OCI-LY7 (cell line): ENCODE results near the gene CCBE1. TPM values are rescaled to one million over a fixed set of nuclear protein-coding genes. Genes with fewer than 3 reads are reported as not detected.

Experiments
- BruUV-seq: library from RNA; stranded (reverse); fragments of 400-500 nt; replicated peaks from 2 replicates; lab custom pipeline; 2021; lab: Mats Ljungman, UMichigan
- CTCF ChIA-PET: fragments of 300-600 bp; sonication (Branson Sonifier 250); formaldehyde crosslinking; loops from one replicate; lab custom pipeline; 2022; ENCODE audit warnings: antibody characterized with exemption; ENCODE audit not compliant: unreplicated experiment; lab: Charles Lee
- POLR2A ChIA-PET: fragments of 300-600 bp; sonication (Branson Sonifier 250); formaldehyde crosslinking; loops from one replicate; lab custom pipeline; 2022; ENCODE audit warnings: antibody characterized with exemption; lab: Charles Lee
- DNase-seq: peaks from one replicate; pipeline ENCODE4 v3.0.0-alpha.2; 2015; ENCODE audit warnings: low spot score
- H2AFZ ChIP-seq: fragments of 200-600 bp; sonication (generic), shearing (Covaris generic); 2 replicates; pipeline ENCODE4 v1.6.1; 2014; ENCODE audit warnings: mild to moderate bottlenecking, antibody characterized with exemption, low read length, moderate library complexity
- H3K27ac ChIP-seq: fragments of 200-600 bp; sonication (generic); 2 replicates; pipeline ENCODE4 v1.5.1; 2014; ENCODE audit warnings: mixed run types, low read depth, mild to moderate bottlenecking, moderate library complexity, low read length, inconsistent platforms; ENCODE audit not compliant: poor library complexity, severe bottlenecking
- H3K36me3 ChIP-seq: fragments of 200-600 bp; sonication (generic); 2 replicates; pipeline ENCODE4 v1.6.1; 2014; ENCODE audit warnings: mild to moderate bottlenecking, antibody characterized with exemption, low read length, moderate library complexity, mixed read lengths; ENCODE audit not compliant: insufficient read depth
- H3K4me1 ChIP-seq: fragments of 200-600 bp; sonication (generic); 2 replicates; pipeline ENCODE4 v1.5.1; 2014; ENCODE audit warnings: mild to moderate bottlenecking, low read length; ENCODE audit not compliant: insufficient read depth, poor library complexity, severe bottlenecking
- H3K4me2 ChIP-seq: fragments of 200-600 bp; sonication (generic); 2 replicates; pipeline ENCODE4 v1.6.1; 2014; ENCODE audit warnings: mild to moderate bottlenecking, low read length
- H3K4me3 ChIP-seq: fragments of 200-600 bp; sonication (generic); 2 replicates; pipeline ENCODE4 v1.5.1; 2014; ENCODE audit warnings: mild to moderate bottlenecking, low read depth, low read length; ENCODE audit not compliant: poor library complexity, severe bottlenecking
- H3K79me2 ChIP-seq: fragments of 200-600 bp; sonication (generic); 2 replicates; pipeline ENCODE4 v1.6.1; 2016; ENCODE audit warnings: low read depth, mild to moderate bottlenecking, low read length, moderate library complexity, mixed read lengths; ENCODE audit not compliant: insufficient read depth
- H3K9me2 ChIP-seq: fragments of 200-600 bp; sonication (generic); 2 replicates; pipeline ENCODE4 v1.6.1; 2016; ENCODE audit warnings: mild to moderate bottlenecking, low read length, mixed read lengths; ENCODE audit not compliant: insufficient read depth
- H3K9me3 ChIP-seq: fragments of 200-600 bp; sonication (generic); 2 replicates; pipeline ENCODE4 v1.6.1; 2014; ENCODE audit warnings: mild to moderate bottlenecking, mixed run types, low read length, mixed read lengths
- H4K20me1 ChIP-seq: fragments of 200-600 bp; sonication (generic); 2 replicates; pipeline ENCODE4 v1.6.1; 2014; ENCODE audit warnings: mild to moderate bottlenecking, antibody characterized with exemption, low read length, moderate library complexity, mixed read lengths; ENCODE audit not compliant: insufficient read depth
- CTCF ChIP-seq: fragments of 200-600 bp; sonication (generic); conservative IDR thresholded peaks from 2 replicates; pipeline ENCODE4 v1.5.1; 2014; ENCODE audit warnings: mild to moderate bottlenecking, antibody characterized with exemption, low read length, moderate library complexity, mixed read lengths
- EZH2phosphoT487 ChIP-seq: fragments of 200-600 bp; sonication (generic); IDR thresholded peaks from 2 replicates; pipeline ENCODE4 v1.6.1; 2018; ENCODE audit warnings: low read depth, borderline replicate concordance, mild to moderate bottlenecking, mixed run types, antibody characterized with exemption, low read length, moderate library complexity, mixed read lengths
- intact Hi-C: fragments of 100-400 bp; cut with micrococcal nuclease; formaldehyde crosslinking; loops from one replicate; pipeline ENCODE4 v1.10.0; 2022; ENCODE audit not compliant: unreplicated experiment
- total RNA-seq, 2 experiments: library from RNA; depleted of rRNA in 1 of 2; stranded (reverse); fragments of >200 nt in 1 of 2; shearing (Covaris generic) in 1 of 2; gene quantifications; 2 replicates each; pipeline ENCODE4 v1.2.3, GENCODE V29; 2014 to 2022

CCBE1 gene
- total RNA-seq, 2 experiments from 2014 or later = 0.16 to 0.70 TPM

GRCh38 chr18:59485382-59485781 lies 211.8 kb downstream of the CCBE1 start:
- H3K4me2 ChIP-seq = no peak overlapping the region
- TF ChIP-seq EZH2phosphoT487 (no peak), CTCF (no peak)
- no peak overlapping the region for H3K27ac ChIP-seq
- H3K9me2 ChIP-seq = no peaks in the 10 kb centered on the region
- H4K20me1 ChIP-seq = no peaks in the 10 kb centered on the region
- no peaks in the 10 kb centered on the region for H3K79me2 ChIP-seq
- no peaks in the 10 kb centered on the region for H3K4me1 ChIP-seq
- intact Hi-C loops = no loop called here
- no peaks in the 10 kb centered on the region for H3K36me3 ChIP-seq
- no peak for DNase-seq
- H2AFZ ChIP-seq = no peak overlapping the region
- H3K9me3 ChIP-seq = no peaks in the 10 kb centered on the region
- ChIA-PET CTCF (no interaction called here), POLR2A (no interaction called here)
- no TSS peak for BruUV-seq
- H3K4me3 ChIP-seq = no peak overlapping the region

- no TSS peak for BruUV-seq
- CTCF ChIA-PET = no interaction called here
These were observed 212.5 kb downstream of the CCBE1 start for GRCh38 chr18:59484561-59485328.

More at GRCh38 chr18:59484561-59485328, 212.5 kb downstream of the CCBE1 start:
- H3K4me2 ChIP-seq = no peak overlapping the region
- H3K9me3 ChIP-seq = no peaks in the 10 kb centered on the region
- POLR2A ChIA-PET = no interaction called here
- TF ChIP-seq CTCF = no peak
- no peak for TF ChIP-seq EZH2phosphoT487
- H3K27ac ChIP-seq = no peak overlapping the region
- H3K36me3 ChIP-seq = no peaks in the 10 kb centered on the region
- DNase-seq = no peak
- H3K4me1 ChIP-seq = no peaks in the 10 kb centered on the region
- no peaks in the 10 kb centered on the region for H3K9me2 ChIP-seq
- no peak overlapping the region for H3K4me3 ChIP-seq
- no peaks in the 10 kb centered on the region for H3K79me2 ChIP-seq
- no peaks in the 10 kb centered on the region for H4K20me1 ChIP-seq
- H2AFZ ChIP-seq = no peak overlapping the region
- intact Hi-C loops = no loop called here
